C4-2B (cell line): ENCODE data around the gene RNF141.

Source experiments
- H3K27ac ChIP-seq: fragments of 450-650 bp; 2 replicates; pipeline ENCODE4 v1.5.1; 2017
- ZFX ChIP-seq: fragments of 450-650 bp; IDR thresholded peaks from 2 replicates; pipeline ENCODE4 v1.6.1; 2017
- TF ChIP-seq, protein P1 (sequence below): fragments of 450-650 bp; conservative IDR thresholded peaks from 2 replicates; pipeline ENCODE4 v1.5.1; 2017; ENCODE audit warnings: mild to moderate bottlenecking

The RNF141 gene

DNA sequence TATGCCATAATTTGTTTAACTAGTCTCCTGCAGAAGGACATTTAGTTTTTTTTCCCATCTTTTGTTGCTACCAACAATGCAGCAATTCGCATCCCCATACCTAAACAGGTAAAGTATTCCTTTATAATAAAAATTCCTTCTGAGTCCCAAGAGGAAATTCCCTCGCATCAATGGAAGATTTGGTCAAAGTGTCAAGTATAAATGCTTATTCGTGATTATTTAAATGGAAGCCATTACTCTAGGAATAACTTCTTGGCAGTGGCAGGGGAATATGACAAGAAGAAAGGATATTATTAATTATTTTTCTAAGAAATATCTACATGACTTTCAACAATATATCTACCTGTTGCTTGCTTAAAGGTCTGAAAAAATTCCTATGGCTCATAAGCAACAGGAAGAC lies 25.6 kb downstream of the RNF141 start:
- no peak overlapping the region for H3K27ac ChIP-seq
- TF ChIP-seq, protein P1, sequence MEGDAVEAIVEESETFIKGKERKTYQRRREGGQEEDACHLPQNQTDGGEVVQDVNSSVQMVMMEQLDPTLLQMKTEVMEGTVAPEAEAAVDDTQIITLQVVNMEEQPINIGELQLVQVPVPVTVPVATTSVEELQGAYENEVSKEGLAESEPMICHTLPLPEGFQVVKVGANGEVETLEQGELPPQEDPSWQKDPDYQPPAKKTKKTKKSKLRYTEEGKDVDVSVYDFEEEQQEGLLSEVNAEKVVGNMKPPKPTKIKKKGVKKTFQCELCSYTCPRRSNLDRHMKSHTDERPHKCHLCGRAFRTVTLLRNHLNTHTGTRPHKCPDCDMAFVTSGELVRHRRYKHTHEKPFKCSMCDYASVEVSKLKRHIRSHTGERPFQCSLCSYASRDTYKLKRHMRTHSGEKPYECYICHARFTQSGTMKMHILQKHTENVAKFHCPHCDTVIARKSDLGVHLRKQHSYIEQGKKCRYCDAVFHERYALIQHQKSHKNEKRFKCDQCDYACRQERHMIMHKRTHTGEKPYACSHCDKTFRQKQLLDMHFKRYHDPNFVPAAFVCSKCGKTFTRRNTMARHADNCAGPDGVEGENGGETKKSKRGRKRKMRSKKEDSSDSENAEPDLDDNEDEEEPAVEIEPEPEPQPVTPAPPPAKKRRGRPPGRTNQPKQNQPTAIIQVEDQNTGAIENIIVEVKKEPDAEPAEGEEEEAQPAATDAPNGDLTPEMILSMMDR: no peak
- no peak for TF ChIP-seq ZFX

DNA sequence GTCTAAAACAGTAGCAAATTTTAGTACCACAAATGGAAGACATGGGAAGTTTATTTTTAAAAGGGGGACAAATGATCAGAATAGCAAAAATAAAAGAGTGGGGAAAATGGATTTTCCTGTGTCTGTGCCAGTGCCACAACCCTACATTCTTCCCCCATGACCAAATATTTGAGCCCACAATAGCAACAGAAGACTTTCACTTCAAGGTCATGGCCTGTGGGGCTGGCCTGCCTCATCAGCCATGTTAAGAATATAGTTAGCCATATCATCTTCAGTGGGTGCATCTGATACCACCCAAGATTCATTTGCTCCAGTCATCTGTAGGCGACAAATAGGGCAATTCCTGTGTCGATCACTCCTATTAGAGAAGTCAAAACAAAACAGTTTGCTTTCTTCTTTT lies 26.3 kb downstream of the RNF141 start:
- no peak overlapping the region for H3K27ac ChIP-seq
- no peak for TF ChIP-seq ZFX
- TF ChIP-seq, protein P1: no peak

DNA sequence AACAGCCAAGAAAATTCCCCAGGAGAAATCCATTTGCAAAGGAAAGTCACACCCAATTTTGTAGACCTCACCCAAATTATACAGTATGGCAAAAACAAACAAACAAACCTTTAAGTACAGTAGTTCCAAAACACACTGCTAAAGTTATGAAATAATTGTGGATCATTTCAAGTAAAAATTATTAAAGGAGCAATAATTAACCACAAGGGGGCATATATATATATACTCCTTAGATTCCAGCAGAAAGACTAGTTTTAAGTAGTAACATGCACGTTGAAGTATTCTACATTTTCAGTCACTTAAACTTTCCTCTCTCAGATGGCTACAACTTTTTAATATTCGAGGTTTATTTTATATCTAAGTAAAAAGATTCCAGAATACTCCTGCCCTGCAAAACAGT lies 26.8 kb downstream of the RNF141 start:
- TF ChIP-seq, protein P1: peak; percentile 67
- TF ChIP-seq ZFX: no peak
- no peak overlapping the region for H3K27ac ChIP-seq

DNA sequence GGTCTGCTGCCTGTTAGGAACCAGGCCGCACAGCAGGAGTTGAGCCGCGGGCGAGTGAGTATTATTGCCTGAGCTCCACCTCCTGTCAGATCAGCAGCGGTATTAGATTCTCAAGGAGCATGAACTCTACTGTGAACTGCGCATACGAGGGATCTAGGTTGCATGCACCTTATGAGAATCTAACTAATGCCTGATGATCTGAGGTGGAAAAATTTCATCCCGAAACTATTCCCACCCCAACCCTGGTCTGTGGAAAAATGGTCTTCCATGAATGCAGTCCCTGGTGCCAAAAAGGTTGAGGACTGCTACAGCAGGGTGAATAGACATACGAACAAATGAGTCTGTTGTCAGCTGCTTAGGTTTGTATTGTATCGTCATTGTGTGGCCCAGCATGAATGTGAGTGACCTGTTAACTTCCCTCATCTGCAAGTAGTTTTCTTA lies 29.8 kb downstream of the RNF141 start:
- no peak overlapping the region for H3K27ac ChIP-seq
- no peak for TF ChIP-seq ZFX
- TF ChIP-seq, protein P1: no peak

DNA sequence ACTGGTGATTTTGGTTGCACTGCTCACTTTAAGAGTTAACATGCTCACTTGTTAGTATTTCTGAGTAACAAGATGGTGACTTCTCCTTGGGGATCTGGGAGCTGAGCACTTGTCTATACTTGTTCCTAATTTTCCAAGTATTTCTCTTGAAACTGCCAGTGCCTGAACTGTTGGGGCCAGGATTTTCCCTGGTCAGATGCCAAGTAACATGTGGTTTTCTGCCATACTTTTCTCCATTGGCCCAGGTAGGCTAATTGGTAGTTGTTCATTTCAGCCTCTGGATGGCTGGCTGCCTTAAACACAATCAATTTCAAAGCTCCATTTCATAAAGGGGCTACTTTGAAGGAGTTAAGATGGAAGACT lies 35.0 kb downstream of the RNF141 start:
- TF ChIP-seq, protein P1: no peak
- no peak for TF ChIP-seq ZFX
- no peak overlapping the region for H3K27ac ChIP-seq

DNA sequence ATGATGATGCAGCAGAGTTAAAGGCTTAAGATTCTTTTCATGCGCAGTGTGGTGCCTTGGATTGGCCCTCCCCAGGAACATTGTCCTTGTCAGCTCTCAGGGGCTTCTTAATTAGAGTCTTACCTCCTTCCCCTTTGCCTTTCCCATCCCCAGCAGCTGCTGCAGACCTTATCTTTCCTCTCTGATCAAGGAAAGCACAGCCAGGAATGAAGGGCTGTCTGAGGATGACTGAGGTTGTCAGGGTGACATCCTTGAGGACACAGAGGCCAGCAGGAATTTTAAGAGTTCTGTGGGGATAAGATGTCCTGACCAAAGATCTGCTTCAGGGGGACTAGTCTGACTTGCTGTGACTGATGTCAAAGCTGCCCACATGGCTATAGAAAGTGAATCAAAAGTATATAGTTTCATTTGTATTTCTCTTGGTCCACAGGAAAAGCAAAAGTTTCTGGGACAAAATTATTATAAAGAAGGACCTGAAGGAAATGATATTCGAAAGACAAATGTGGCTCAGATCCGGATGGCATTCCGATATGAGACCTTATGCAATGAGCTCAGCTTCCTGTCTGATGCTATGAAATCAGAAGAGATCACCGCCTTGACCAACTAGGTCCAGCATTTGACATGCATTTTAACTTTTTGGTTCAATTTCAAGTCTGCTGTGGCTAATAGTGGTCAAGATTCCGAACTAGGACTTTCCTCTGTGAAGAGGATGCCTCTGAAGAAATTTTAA lies 35.5 kb downstream of the RNF141 start:
- TF ChIP-seq, protein P1: no peak
- no peak for TF ChIP-seq ZFX
- no peak overlapping the region for H3K27ac ChIP-seq

DNA sequence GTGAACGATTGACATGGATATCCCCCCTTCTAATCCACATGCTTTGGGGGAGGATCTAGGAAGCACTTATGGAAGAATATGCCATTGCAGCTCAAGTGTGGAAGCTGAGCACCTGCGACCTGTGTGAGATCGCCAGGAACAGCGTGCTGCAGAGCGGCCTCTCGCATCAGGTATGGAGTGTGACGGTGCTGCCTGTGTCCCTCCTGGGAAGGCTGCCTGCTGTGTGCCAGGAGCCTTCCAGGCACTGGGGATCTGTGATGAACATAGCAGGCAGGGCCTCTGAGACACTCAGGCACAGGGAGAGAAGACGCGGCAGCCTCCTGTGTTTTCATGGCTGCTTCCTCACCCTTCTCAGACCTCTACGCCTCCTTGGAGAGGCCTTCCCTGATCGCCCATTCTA lies 36.5 kb downstream of the RNF141 start:
- TF ChIP-seq, protein P1: no peak
- TF ChIP-seq ZFX: no peak
- H3K27ac ChIP-seq: no peak overlapping the region
